Bronchial epithelial cell (primary cell): ENCODE results near the gene EIF2A. TPM values are rescaled to one million over a fixed set of nuclear protein-coding genes. Genes with fewer than 3 reads are reported as not detected.

ENCODE experiments used
- DNase-seq: peaks from one replicate; pipeline ENCODE4 v3.0.0-alpha.2; 2010; ENCODE audit warnings: low read depth
- FAIRE-seq: peaks from 2 replicates; lab custom pipeline; 2011; peaks lifted over from hg19 to GRCh38; lab: Jason Lieb, UNC
- H3K27me3 ChIP-seq: 2 replicates; pipeline ENCODE4 v1.5.1; 2011; ENCODE audit warnings: low read length; ENCODE audit not compliant: control insufficient read depth, insufficient read depth
- H3K36me3 ChIP-seq: 2 replicates; pipeline ENCODE4 v1.5.1; 2011; ENCODE audit warnings: low read length; ENCODE audit not compliant: control insufficient read depth, insufficient read depth
- H3K4me3 ChIP-seq: 2 replicates; pipeline ENCODE4 v1.5.1; 2011; ENCODE audit warnings: mild to moderate bottlenecking, low read depth, low read length, control low read depth
- total RNA-seq: library from RNA; depleted of rRNA; stranded (reverse); fragments of >200 nt; gene quantifications from 2 replicates; pipeline ENCODE4 v1.2.1, GENCODE V29; 2014
- TF ChIP-seq, protein P1 (sequence below): IDR thresholded peaks from 2 replicates; pipeline ENCODE4 v1.5.1; 2011; ENCODE audit warnings: mild to moderate bottlenecking, moderate library complexity, low read length, control low read depth, inconsistent platforms; ENCODE audit not compliant: insufficient read depth, severe bottlenecking

EIF2A gene
- total RNA-seq, 1 donor from 2014 or later, result 222 TPM

DNA sequence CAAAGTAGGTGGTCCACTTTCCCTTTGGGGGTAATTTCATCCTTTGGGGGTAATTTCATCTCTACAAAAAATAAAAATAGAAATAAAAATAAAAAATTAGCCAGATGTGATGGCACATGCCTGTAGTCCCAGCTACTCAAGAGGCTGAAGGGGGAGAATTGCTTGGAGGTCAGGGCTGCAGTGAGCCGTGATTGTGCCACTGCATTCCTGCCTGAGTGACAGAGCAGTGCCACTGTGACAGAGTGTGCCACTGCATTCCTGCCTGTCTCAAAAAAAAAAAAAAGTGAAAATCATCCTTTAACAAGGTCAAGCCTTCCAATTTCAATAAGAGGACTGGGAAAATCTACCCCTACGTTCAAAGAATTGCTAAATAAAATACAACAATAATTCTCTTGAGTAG lies 23.0 kb upstream of the EIF2A start:
- TF ChIP-seq, protein P1, sequence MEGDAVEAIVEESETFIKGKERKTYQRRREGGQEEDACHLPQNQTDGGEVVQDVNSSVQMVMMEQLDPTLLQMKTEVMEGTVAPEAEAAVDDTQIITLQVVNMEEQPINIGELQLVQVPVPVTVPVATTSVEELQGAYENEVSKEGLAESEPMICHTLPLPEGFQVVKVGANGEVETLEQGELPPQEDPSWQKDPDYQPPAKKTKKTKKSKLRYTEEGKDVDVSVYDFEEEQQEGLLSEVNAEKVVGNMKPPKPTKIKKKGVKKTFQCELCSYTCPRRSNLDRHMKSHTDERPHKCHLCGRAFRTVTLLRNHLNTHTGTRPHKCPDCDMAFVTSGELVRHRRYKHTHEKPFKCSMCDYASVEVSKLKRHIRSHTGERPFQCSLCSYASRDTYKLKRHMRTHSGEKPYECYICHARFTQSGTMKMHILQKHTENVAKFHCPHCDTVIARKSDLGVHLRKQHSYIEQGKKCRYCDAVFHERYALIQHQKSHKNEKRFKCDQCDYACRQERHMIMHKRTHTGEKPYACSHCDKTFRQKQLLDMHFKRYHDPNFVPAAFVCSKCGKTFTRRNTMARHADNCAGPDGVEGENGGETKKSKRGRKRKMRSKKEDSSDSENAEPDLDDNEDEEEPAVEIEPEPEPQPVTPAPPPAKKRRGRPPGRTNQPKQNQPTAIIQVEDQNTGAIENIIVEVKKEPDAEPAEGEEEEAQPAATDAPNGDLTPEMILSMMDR, result no peak

DNA sequence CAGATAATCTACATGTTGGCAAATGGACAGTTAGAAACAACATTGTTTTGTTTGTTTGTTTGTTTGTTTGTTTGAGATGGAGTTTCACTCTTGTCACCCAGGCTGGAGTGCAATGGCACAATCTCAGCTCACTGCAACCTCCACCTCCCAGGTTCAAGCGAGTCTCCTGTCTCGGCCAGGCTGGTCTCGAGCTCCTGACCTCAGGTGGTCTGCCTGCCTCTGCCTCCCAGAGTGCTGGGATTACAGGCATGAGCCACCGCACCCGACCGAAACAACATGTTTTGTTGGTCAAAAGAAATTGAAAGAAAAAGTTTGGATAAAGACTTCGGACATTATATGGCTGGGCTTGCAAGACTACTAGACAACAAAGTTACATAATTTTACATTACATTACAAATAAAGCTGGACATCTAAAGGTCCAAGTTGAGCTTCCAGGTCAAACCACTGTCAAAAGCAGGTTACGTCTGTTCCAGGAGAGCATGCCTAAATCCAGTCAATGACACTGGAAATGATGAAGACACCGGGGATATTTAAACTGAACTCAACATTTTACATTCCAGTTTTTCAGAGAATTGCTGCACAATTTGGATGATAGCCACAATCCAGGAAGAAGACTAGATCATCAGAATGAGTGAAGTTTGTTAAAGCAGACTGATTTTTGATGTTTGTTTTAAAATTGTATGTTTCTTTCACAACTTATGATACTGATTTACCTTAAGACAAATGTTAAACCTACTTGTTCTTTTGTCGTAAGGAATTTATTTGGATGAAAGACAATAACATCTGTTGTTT lies 18.9 kb upstream of the EIF2A start:
- DNase-seq (no peak), FAIRE-seq (no peak)

More for the DNA sequence above, 23.0 kb upstream of the EIF2A start:
- H3K27me3 ChIP-seq, result no peaks in the 10 kb centered on the region
- no peak for FAIRE-seq
- no peak for DNase-seq
- H3K36me3 ChIP-seq, result no peaks in the 10 kb centered on the region
- no peak overlapping the region for H3K4me3 ChIP-seq

DNA sequence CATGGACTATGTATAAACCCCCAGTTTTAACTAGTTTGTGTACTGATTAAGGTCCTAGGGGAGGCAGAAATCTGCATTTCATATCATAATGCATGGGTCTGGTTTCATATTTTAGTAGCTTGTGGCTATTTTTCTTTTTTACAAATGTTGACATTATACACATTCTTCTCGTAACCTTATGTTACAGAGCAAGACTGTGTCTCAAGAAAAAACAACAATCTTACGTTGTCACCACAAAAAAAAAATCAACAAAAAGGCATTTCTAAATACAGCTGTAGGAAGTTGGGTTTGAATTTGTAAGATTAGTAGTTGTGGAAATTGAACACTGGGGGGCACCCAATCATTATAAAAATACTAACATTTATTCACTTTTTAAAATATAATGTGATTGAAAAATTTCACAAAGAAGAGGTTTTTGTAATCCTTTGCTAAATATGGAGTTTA lies 18.2 kb upstream of the EIF2A start:
- DNase-seq (peak; percentile 25), FAIRE-seq (no peak)
- no peaks in the 10 kb centered on the region for H3K27me3 ChIP-seq
- no peak overlapping the region for H3K4me3 ChIP-seq
- H3K36me3 ChIP-seq, result no peaks in the 10 kb centered on the region
- TF ChIP-seq, protein P1, result no peak

More for the DNA sequence above, 18.9 kb upstream of the EIF2A start:
- Histone ChIP-seq H3K4me3 (no peak overlapping the region), H3K27me3 (no peaks in the 10 kb centered on the region), H3K36me3 (no peaks in the 10 kb centered on the region)
- TF ChIP-seq, protein P1, result no peak

DNA sequence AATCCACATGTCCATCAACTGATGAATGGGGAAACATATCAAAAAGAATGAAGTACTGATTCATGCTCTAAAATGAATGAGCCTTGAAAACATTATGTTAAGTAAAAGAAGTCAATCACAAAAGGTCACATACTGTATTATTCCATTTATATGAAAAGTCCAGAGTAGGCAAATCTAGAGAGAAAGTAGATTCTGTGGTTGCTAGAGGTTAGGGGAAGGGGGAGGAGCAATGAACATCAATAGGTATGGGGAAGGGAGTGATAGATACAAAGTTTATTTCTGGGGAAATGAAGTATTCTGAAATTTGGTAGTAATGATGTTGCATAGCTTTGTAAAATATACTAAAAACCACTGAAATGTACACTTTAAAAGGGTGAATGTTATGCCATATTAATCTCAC lies 14.8 kb upstream of the EIF2A start:
- Histone ChIP-seq H3K27me3 (no peaks in the 10 kb centered on the region), H3K36me3 (no peaks in the 10 kb centered on the region), H3K4me3 (no peak overlapping the region)
- TF ChIP-seq, protein P1, result no peak
- no peak for DNase-seq
- no peak for FAIRE-seq

DNA sequence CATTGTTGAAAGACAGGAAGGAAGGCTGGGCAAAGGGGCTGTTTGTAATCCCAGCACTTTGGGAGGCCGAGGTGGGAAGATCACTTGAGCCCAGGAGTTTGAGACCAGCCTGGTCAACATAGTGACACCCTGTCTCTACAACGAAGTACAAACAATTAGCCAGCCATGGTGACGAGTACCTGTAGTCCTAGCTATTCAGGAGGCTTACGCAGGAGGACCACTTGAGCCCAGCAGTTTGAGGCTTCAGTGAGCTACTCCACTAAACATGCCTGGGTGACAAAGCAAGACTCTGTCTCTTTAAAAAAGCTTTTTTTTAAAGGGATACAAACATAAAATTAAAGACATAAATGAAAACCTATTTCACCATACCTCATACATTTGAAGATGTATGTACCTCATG lies 11.4 kb upstream of the EIF2A start:
- DNase-seq (no peak), FAIRE-seq (no peak)
- TF ChIP-seq, protein P1, result no peak
- Histone ChIP-seq H3K27me3 (no peaks in the 10 kb centered on the region), H3K4me3 (no peak overlapping the region), H3K36me3 (no peaks in the 10 kb centered on the region)
